ENCODE results near the gene ABLIM3.

ABLIM3 gene

DNA sequence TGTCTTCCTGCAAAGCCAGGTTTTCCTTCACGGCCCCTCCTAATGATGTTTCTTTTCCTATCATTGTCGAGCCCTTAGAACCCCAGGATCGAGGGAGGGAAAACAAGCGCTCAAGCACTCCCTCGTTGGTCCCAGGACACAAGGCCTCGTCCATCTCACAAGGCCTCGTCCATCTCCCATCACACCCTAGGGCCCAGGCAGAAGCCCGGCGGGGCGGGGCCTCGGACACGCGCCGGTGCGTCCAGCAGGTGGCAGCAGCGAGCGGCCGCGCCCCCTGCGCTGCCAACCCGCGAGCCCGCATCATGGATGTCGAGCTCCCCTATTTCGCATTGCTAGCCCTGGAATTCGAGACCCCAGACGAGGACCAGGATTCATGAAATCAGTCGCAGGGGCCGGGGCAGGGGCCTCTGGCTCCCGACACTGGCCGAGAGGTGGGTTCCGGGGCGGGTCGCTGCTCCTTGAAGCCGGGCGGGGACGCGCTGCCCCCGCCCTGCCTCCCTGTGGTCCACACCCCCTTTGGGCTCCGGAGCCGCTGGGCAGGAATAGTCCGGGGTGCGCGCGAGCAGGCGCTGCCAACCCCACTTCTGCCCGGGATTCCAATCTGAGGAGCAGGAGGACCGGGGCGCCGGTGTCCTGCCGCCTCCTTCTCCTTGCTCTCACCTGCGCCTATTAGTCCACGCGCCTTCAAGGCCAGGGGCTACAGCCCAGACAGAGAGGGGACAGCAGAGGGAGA is at the start of gene ABLIM3:
Gene ABLIM3 (plus strand): TSS at position 270 of the 733 bp plus-strand sequence. CDS start 603 bp downstream, outside the sequence.
- peak; percentile 46 to 54 for DNase-seq

DNA sequence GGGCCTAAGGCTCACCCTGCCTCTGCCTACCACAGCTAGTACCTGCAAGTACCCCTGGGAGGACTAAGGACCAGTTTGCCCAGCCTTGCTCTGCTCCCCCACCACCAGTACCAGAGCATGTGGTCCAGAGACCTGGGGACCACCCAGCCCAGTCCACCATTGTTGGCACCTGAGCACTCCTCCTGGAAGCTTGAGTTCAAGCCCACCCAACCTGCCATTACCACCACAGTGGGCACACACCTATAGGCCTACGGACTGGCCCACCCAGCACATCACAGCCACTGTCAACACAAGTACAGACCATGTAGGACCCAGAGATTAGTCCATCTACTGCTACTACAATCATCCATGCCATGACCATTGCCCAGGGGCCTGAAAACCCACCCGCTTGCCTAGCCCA is 47.7 kb upstream of the ABLIM3 start:
- DNase-seq, result no peak

DNA sequence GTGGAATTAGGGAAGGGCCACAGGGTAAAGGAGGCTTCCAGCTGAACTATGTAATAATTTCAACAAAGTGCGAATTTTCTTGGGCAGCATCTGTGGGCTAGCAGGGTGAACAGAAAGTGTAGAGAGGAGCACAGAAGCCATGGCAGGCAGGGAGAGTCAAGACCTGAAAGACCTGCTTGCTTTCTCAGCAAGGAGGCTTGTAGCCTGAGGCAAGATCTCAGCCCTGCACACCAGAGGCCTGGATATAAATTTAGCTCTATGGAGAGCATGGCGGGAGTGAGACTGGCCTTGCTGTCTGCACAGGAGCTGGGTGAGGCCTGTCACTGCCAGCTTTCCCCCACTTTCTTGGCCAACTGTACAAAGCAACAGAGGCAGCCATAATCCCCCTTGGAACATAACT is 46.3 kb upstream of the ABLIM3 start:
- DNase-seq, result no peak

DNA sequence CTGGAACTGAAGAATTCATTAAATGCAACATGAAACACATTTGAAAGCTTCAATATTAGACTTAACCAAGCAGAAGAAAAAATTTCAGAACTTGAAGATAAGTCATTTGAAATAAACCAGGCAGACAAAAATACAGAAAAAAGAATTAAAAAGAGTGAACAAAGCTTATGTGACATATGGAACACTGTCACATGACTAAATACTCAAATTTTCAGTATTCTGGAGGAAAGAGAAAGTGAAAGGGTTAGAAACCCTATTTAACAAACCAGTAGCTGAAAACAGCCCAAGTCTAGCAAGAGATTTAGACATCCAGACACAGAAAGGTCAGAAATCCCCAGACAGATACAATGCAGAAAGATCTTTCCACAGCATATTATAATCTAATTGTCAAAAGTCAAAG is 41.4 kb upstream of the ABLIM3 start:
- DNase-seq, result no peak

DNA sequence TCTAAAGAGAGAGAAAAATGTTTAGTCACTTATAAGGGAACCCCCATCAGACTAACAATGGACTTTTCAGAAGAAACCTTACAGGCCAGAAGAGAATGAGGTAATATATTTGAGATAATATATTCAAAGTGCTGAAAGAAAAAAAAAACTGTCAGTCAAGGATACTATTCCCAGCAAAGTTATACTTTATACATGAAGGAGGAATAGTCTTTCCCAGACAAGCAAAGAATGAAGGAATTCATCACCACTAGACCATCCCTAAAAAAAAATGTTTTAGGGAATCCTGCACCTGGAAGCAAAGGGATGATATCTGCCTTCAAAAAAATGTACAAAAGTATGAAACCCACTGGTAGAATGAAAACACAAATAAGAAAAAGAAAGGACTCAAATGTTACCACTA is 41.0 kb upstream of the ABLIM3 start:
- DNase-seq, result no peak

DNA sequence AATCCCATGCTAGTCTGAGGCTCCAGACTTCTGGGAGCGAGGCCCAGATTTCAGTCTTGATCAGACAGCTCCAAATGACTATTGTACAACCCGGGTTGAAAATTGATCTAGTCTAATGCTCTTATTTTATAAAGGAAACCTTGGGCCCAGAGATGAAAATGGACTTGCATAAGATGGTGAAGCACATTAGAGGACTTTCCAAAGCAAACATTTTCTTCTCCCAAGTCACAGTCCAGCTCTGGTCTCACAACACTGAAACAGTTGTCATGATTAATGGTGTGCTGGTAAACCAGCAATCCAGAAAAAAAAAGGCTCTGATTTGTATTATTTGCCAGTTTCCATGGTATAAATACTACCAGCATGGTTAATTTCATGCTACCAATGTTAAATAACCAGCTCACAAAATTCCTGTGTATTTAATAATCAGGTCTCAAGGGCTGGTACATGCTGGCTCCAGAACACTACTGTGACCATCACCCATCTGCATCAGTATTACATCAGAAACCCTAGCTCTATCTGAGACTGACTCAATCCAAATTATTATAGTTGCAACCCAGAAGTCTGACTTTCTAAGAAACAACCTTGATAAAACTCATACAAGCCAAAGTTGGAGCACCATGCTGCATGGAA is 32.5 kb upstream of the ABLIM3 start:
- DNase-seq, result no peak

DNA sequence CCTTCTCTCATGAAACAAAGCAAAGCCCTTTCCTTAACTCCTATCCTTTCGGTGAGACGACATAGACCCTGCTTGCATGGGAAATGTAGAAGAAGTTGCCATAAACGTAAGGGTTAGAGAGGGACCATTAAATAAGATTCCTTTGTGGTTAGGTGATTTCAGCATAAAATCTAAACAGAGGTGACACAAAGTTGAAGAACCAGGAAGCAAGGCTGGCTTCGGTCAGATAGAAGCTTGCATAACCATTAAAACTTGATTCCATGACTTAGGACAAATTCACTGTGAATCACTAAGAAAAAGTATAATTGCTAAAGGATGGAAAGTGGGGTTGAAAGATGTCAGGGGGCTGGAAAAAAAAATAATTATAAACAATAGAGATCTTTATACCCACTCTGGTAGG is 30.9 kb upstream of the ABLIM3 start:
- DNase-seq, result no peak

DNA sequence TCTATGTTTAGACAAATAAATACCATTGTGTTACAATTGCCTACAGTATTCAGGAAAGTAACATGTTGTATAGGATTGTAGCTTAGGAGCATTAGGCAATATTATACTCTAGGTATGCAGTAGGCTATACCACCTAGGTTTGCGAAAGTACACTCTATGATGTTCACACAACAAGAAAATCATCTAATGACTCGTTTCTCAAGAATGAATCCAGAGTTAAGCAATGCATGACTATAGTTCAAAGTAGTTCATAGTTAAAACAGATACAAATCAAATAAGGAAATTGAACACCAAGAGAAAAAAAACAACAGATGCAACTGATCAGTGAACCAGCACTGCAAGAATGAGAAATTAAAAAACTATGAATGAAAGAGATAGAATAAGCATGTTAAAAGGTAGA is 27.6 kb upstream of the ABLIM3 start:
- no peak for DNase-seq

DNA sequence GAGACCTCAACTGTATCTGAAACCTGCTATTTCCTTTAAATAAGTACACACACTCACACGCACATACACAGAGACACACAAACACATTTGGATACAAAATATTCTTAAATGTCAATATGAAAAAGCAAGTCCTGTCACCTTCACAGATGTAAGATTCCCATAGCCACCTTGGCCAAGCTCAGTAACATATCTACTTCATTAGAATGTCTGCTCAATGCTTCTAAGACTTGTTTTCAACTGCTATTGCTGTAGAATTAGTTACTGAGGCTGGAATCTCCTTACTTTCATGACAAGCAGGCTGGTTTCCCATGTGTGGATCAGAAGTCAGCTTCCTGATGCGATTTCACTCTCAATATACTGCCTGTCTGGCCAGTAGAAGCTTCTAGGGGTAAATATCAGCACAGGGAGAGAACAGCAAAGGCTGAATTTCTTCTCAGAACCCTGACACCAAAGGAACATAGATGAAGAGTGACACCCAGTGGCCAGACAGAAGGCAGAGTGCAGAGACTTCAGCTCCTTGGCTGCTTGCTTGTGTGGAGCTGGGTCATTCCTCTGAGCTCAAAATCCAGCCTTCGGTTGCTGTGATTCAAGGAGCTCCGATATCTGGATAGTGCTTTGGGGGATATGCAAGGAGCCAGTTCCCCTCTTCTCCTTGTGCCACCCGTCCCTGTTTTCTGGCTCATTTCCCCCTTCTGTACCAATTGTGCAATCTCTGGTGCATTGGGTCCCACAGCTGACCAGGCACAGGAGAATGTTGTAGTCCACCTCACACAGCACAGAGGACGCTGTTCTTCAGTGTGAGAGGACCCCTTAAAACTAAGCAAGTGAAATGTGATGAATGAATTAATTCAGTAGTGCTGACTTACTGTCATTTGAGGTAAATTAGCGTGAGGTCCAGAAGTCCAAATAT is 26.6 kb upstream of the ABLIM3 start:
- DNase-seq, result peak; percentile 5 to 12

DNA sequence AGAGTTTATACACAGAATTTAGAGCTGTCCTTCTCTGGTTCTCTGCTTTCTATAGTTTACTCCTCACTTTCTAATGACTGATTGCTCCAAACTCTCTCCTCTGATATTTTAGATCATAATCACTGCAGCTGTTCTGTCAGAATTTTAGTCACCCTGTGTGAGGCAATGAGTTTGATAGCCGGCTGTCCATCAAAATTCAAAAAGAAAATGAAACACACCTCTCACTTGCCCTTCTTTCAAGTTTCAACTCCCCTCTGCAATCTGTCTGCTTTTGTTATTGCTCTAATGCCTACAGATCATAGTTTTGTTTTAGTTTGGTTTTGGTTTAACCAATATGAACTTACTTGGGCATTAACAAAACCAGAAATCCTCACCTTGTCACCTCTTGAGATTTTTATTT is 23.3 kb upstream of the ABLIM3 start:
- no peak for DNase-seq

DNA sequence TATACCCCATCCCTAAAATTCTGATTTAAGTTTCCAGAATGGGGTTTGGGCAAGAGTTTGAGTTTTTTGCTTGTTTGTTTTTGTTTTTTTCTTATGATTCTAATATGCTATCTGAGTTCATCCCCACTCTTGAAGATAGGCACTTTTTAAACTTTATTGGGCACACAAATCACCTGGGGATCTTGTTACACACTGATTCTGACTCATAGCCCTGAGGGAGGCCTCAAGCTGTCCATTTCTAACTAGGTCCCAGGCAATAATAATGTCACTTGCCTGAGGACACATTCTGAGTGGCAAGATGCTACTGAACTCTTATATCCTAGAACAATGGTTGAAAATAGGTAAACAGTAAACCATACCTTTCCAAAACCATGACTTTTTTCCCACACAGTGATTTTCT is 22.8 kb upstream of the ABLIM3 start:
- no peak for DNase-seq

DNA sequence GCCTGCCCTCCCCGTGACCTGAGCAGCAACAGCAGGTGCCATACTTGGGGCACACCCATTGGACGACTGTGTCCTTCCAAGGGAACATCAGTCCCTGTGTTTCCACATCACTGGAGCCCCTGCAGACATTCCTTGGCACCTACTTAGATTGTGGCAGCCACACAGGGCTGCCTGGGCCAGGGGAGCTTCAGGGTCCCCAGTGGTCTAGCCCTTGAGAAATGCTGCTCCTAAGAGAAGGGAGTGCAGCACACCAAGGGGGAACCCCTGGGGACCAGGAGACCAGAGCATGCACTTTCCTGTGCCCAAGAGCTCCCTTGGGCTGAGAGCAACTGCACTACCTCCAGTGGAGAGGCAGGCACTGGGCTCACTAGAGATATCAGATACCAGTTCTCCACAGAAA is 20.1 kb upstream of the ABLIM3 start:
- no peak for DNase-seq

DNA sequence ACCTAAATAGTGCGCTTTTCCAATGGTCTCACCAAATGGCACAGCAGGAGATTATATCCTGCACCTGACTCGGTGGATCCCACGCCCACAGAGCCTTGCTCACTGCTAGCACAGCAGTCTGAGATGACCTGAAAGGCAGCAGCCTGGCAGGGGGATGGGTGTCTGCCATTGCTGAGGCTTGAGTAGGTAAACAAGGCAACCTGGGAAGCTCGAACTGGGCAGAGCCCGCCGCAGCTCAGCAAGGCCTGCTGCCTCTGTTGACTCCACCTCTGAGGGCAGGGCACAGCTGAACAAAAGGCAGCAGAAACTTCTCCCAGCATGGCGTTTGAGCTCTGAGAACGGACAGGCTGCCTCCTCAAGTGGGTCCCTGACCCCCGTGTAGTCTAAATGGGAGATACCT is 18.1 kb upstream of the ABLIM3 start:
- no peak for DNase-seq

DNA sequence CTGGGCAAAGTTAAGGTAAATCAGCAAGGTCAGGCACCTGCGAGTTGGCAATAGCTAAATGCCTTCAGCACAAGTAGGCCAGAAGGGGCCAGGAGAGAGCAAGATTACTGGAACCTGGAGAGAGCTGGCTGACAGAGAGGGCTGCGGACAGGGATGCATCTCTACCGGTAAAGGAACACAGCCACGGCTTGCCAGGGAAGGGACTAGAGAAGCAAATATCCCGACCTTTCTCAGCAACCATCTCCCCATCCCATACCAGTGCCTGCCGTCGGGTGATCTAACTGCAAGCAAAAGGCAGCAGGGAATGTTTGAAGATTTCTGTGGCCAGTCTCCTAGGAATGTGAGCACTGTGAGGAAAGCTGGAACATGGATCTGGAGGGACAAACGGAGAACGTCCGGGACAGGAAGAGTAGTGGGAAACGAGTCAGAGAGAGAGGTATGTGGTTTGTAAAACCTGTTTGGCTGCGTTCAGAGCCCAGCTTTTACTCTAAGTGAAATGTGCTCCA is 15.9 kb upstream of the ABLIM3 start:
- no peak for DNase-seq

DNA sequence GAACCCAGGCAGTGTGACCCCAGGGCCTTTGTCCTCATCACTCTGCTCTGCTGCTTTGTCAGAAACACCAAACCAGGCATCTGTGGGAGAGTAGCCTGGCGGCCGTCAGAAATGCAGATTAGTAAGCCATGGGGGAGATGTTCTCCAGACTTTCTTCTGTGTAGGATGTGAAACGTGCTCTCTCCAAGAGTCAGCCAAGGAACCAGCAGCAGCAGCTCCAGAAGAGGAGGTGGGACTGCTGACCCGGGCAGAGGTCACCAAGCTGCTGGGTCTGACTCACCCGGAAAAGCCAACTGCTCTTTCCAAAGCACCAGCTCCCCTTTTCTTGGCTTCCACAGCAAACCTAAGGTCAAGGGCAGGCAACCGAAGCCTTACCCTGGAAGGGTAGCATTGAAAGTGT is 14.4 kb upstream of the ABLIM3 start:
- DNase-seq, result no peak

DNA sequence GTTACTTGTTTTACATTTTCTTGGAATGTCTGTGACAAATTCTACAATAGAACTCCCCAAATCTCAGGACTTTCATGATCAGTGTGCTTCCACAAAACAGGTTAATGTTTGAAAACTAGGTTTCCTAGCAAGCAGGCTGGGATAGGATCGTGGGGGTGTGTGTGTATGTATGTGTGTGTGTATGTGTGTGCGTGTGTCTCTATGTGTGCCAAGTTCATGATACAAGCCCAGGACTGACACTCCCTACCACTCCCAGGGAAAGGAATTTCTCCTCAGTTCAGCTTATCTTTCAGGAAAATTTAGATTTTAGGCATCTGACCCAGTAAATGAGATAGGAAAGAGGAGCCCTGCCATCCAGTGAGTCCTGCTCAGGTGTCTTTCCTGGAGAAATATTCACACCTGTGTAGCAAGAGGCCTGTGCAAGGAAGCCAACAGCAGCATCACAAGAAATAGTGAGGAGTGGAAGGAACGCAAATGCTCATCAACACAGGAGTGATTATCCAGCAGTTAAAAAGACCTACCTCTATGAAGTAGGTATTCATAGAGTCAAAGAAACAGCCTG is 13.8 kb upstream of the ABLIM3 start:
- no peak for DNase-seq

DNA sequence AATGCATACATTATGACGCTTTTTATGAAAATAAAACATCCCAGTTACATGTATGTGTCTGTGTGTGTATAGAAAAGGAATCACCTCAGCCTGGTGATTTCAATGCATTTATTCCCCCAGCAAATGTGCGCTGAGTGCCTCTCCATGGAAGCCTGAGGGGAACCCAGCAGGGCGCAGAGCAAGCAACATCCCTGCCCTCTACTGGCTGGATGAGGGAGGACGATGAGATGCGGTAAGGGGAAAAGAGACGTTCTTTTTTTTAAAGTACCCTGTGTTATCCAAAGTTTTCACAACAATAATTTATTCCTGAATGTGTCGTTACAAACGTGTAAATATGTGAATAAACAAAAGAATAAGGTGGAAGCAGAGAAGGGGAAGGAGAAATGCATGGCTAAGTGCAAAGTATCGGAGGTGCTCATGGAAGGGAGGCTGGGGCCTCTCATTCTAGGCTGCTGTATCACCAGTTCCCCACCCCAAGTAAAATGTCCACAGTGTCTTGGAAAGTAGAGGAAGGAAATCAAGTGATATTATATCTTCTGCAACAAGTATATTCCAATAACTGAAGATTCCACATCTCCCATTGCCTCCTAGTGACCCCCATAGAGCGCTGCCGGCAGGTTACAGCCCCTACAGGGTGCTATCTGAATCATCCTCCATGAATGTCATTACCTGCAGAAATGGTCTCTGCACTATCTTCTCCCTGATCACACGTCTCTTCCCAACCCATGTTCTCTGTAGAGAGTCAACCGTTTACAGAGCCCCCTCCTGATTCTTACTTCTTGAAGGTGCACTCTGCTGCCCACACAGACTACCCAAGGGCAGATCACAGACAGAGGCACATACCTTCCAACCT is 13.0 kb upstream of the ABLIM3 start:
- no peak for DNase-seq

DNA sequence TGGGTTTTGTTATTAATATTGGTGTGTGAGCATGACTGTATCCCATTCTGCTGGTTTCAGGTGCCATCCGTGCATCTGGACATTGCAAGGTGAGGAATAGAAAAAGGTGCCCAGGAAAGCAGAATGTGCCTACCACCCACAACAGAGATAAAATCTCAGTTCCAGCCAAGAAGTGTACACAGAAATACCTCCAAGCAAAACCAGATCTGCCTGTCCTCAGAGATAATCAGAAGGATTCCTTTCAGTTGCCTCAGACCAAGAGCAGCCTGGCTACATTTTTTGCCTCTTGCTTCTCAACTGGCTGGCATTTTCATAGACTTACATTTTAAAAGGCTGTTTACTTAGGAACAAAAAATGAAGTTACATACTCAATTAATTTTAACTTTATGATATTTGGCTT is 12.1 kb upstream of the ABLIM3 start:
- no peak for DNase-seq

DNA sequence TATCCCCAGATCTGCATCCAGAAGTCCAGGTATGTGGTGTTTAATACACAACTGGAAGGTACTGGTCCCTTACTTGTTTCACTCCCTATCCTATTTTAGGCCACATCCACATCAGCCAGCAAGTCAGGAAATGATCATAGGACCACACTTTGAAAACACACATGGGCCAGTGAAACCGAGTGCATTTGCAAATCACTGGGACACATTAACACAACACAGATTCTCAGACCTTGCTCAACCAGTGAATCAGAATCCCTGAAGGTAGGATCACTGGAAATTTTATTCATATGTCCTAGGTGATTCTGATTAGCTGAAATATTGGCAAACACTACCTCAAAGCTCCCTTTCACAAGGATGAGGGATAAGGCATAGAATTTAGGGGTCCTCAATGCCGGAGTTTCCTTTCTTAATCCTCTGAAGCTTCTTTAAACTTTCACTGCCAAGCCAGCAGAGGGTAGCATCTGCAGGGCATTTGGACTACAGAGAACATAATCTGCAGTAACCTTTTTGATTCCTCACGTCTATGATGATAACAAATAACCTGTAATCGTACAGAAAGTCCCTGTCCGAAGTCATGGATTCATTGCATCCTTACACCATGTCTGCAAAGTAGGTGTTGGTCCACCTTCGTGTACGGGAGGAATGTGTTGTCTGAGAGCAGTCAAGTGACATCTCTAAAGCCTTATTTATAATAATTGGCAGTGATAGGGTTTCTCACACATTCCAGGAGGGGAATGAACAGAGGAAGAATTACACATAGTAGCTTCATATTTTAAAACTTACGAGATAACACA is 11.0 kb upstream of the ABLIM3 start:
- DNase-seq, result no peak

DNA sequence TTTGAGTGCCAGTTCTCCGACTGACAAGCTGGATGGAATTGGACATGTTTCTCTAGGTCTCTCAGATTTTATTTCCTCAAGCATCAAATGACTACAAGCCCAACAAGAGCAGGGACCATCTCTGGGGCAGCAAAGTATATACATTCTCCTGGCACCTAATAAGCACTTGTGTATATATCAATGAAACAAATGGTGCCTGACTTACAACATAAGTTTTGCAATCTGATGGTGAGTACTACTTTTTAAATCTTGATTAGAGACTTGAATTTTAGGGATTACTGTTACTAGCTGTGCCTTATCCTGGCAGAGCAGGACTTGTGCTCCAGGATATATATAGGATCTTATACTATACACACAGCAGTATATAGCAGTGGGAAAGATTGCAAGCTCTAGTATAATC is 8.8 kb upstream of the ABLIM3 start:
- DNase-seq, result no peak
